ENCODE results near the gene SLC34A1. TPM values are rescaled to one million over a fixed set of nuclear protein-coding genes. Genes with fewer than 3 reads are reported as not detected.
"Not testable (repeated sequence)": the region's sequence is repeated elsewhere in the genome, so short reads cannot be mapped to it uniquely, and the experiment has no call there.

Gene SLC34A1
- 0.64 and 1.5 TPM in 2 replicates for total RNA-seq (2014; rRNA removed; shearing (Covaris generic); ENCODE audit: low replicate concordance)

- in situ Hi-C loops (cut with HindIII; ENCODE audit: low pct_unique_long_range_greater_than_20kb, low sequenced_read_pairs), result no loop called here
- DNase-seq (ENCODE audit: low read depth), result no peak
Observed at GRCh38 chr5:177384134-177384533, at the start of gene SLC34A1. Gene SLC34A1 (plus strand): TSS chr5:177384434. CDS start chr5:177385742, 1,308 bp downstream.

GRCh38 chr5:177334781-177335700 is 49.2 kb upstream of the SLC34A1 start:
- DNase-seq (ENCODE audit: low read depth), result no peak
- in situ Hi-C loops (cut with HindIII; ENCODE audit: low pct_unique_long_range_greater_than_20kb, low sequenced_read_pairs), result no loop called here

GRCh38 chr5:177335701-177336065 is 48.6 kb upstream of the SLC34A1 start:
- in situ Hi-C loops (cut with HindIII; ENCODE audit: low pct_unique_long_range_greater_than_20kb, low sequenced_read_pairs), result no loop called here
- DNase-seq (ENCODE audit: low read depth), result no peak

- peak; percentile 35 for DNase-seq (ENCODE audit: low read depth)
- in situ Hi-C loops (cut with HindIII; ENCODE audit: low pct_unique_long_range_greater_than_20kb, low sequenced_read_pairs), result no loop called here
Observed at GRCh38 chr5:177336112-177336511, 48.1 kb upstream of the SLC34A1 start.

GRCh38 chr5:177336603-177337494 is 47.4 kb upstream of the SLC34A1 start:
- in situ Hi-C loops (cut with HindIII; ENCODE audit: low pct_unique_long_range_greater_than_20kb, low sequenced_read_pairs), result no loop called here
- DNase-seq (ENCODE audit: low read depth), result no peak

- in situ Hi-C loops (cut with HindIII; ENCODE audit: low pct_unique_long_range_greater_than_20kb, low sequenced_read_pairs), result no loop called here
- no peak for DNase-seq (ENCODE audit: low read depth)
Observed at GRCh38 chr5:177338251-177339106, 45.8 kb upstream of the SLC34A1 start.

GRCh38 chr5:177339107-177339638 is 45.1 kb upstream of the SLC34A1 start:
- DNase-seq (ENCODE audit: low read depth), result no peak
- in situ Hi-C loops (cut with HindIII; ENCODE audit: low pct_unique_long_range_greater_than_20kb, low sequenced_read_pairs), result no loop called here

GRCh38 chr5:177343000-177343399 is 41.2 kb upstream of the SLC34A1 start:
- DNase-seq (ENCODE audit: low read depth); in situ Hi-C loops (cut with HindIII; ENCODE audit: low pct_unique_long_range_greater_than_20kb, low sequenced_read_pairs): not testable (repeated sequence)

GRCh38 chr5:177343777-177344176 is 40.5 kb upstream of the SLC34A1 start:
- in situ Hi-C loops (cut with HindIII; ENCODE audit: low pct_unique_long_range_greater_than_20kb, low sequenced_read_pairs), result no loop called here
- no peak for DNase-seq (ENCODE audit: low read depth)

GRCh38 chr5:177344891-177345290 is 39.3 kb upstream of the SLC34A1 start:
- DNase-seq (ENCODE audit: low read depth), result no peak

GRCh38 chr5:177346820-177347219 is 37.4 kb upstream of the SLC34A1 start:
- in situ Hi-C loops (cut with HindIII; ENCODE audit: low pct_unique_long_range_greater_than_20kb, low sequenced_read_pairs), result no loop called here
- DNase-seq (ENCODE audit: low read depth), result no peak

More at GRCh38 chr5:177344891-177345290, 39.3 kb upstream of the SLC34A1 start:
- in situ Hi-C loops (cut with HindIII; ENCODE audit: low pct_unique_long_range_greater_than_20kb, low sequenced_read_pairs), result no loop called here

GRCh38 chr5:177347699-177348098 is 36.5 kb upstream of the SLC34A1 start:
- no peak for DNase-seq (ENCODE audit: low read depth)
- in situ Hi-C loops (cut with HindIII; ENCODE audit: low pct_unique_long_range_greater_than_20kb, low sequenced_read_pairs), result no loop called here

- no peak for DNase-seq (ENCODE audit: low read depth)
- in situ Hi-C loops (cut with HindIII; ENCODE audit: low pct_unique_long_range_greater_than_20kb, low sequenced_read_pairs), result no loop called here
Observed at GRCh38 chr5:177349362-177349647, 34.9 kb upstream of the SLC34A1 start.

GRCh38 chr5:177349762-177350161 is 34.5 kb upstream of the SLC34A1 start:
- in situ Hi-C loops (cut with HindIII; ENCODE audit: low pct_unique_long_range_greater_than_20kb, low sequenced_read_pairs), result no loop called here
- DNase-seq (ENCODE audit: low read depth), result no peak

GRCh38 chr5:177350776-177351391 is 33.4 kb upstream of the SLC34A1 start:
- in situ Hi-C loops (cut with HindIII; ENCODE audit: low pct_unique_long_range_greater_than_20kb, low sequenced_read_pairs), result no loop called here
- no peak for DNase-seq (ENCODE audit: low read depth)

- in situ Hi-C loops (cut with HindIII; ENCODE audit: low pct_unique_long_range_greater_than_20kb, low sequenced_read_pairs), result no loop called here
- DNase-seq (ENCODE audit: low read depth), result peak; percentile 97
Observed at GRCh38 chr5:177351392-177352329, 32.6 kb upstream of the SLC34A1 start, which contains the start of gene LMAN2. Gene LMAN2 (minus strand): TSS chr5:177351668. CDS start chr5:177351647, 21 bp downstream.

GRCh38 chr5:177353093-177353492 is 31.1 kb upstream of the SLC34A1 start:
- in situ Hi-C loops (cut with HindIII; ENCODE audit: low pct_unique_long_range_greater_than_20kb, low sequenced_read_pairs), result no loop called here
- DNase-seq (ENCODE audit: low read depth), result no peak
